ENCODE results near the gene OR2H2.

OR2H2 gene

GRCh38 chr6:29591677-29592076 lies 6.8 kb downstream of the OR2H2 start:
- no peak for TF ChIP-seq TCF12 (IDR thresholded peaks at IDR 0.05; ENCODE audit: low read depth)
- no peak for TF ChIP-seq CEBPB (IDR thresholded peaks at IDR 0.05)
- no peak for TF ChIP-seq CREB1 (IDR thresholded peaks at IDR 0.05; ENCODE audit: low read depth)
- TF ChIP-seq ZBTB7A (IDR thresholded peaks at IDR 0.05; ENCODE audit: low read depth): no peak
- no peak for TF ChIP-seq EP300 (IDR thresholded peaks at IDR 0.05; ENCODE audit: borderline replicate concordance)
- TF ChIP-seq TAF1 (IDR thresholded peaks at IDR 0.05; ENCODE audit: low read depth): no peak
- TF ChIP-seq NFIC (IDR thresholded peaks at IDR 0.05): no peak

GRCh38 chr6:29593199-29593855 lies 8.4 kb downstream of the OR2H2 start:
- TF ChIP-seq YY1 (IDR thresholded peaks at IDR 0.05; ENCODE audit: low read depth): no peak
- TF ChIP-seq NFIC (IDR thresholded peaks at IDR 0.05): 0 out of 2 replicates have a peak, but pooled peaks have one; percentile 21

- no peak for TF ChIP-seq CEBPB (IDR thresholded peaks at IDR 0.05)
- no peak for TF ChIP-seq NFIC (IDR thresholded peaks at IDR 0.05)
- TF ChIP-seq RAD21 (IDR thresholded peaks at IDR 0.05; ENCODE audit: low read depth): no peak
- no peak for TF ChIP-seq TCF12 (IDR thresholded peaks at IDR 0.05; ENCODE audit: low read depth)
- no peak for TF ChIP-seq EP300 (IDR thresholded peaks at IDR 0.05; ENCODE audit: borderline replicate concordance)
- TF ChIP-seq ZBTB7A (IDR thresholded peaks at IDR 0.05; ENCODE audit: low read depth): no peak
- no peak for TF ChIP-seq YY1 (IDR thresholded peaks at IDR 0.05; ENCODE audit: low read depth)
- TF ChIP-seq REST (IDR thresholded peaks at IDR 0.05; ENCODE audit: low read depth): no peak
- no peak for TF ChIP-seq TEAD4 (IDR thresholded peaks at IDR 0.05)
- TF ChIP-seq MAX (IDR thresholded peaks at IDR 0.05): no peak
- no peak for TF ChIP-seq FOXM1 (IDR thresholded peaks at IDR 0.05; ENCODE audit: borderline replicate concordance, low read depth)
- TF ChIP-seq CREB1 (IDR thresholded peaks at IDR 0.05; ENCODE audit: low read depth): no peak
- TF ChIP-seq USF1 (IDR thresholded peaks at IDR 0.05): no peak
- no peak for TF ChIP-seq TAF1 (IDR thresholded peaks at IDR 0.05; ENCODE audit: low read depth)
- TF ChIP-seq EGR1 (IDR thresholded peaks at IDR 0.05): no peak
Measured at GRCh38 chr6:29596381-29596900, 11.5 kb downstream of the OR2H2 start.

- TF ChIP-seq EP300 (IDR thresholded peaks at IDR 0.05; ENCODE audit: borderline replicate concordance): no peak
- no peak for TF ChIP-seq REST (IDR thresholded peaks at IDR 0.05; ENCODE audit: low read depth)
- TF ChIP-seq YY1 (IDR thresholded peaks at IDR 0.05; ENCODE audit: low read depth): no peak
- no peak for TF ChIP-seq EGR1 (IDR thresholded peaks at IDR 0.05)
- TF ChIP-seq NFIC (IDR thresholded peaks at IDR 0.05): no peak
Measured at GRCh38 chr6:29597184-29597583, 12.3 kb downstream of the OR2H2 start.

- TF ChIP-seq USF1 (IDR thresholded peaks at IDR 0.05) (no peak), REST (IDR thresholded peaks at IDR 0.05; ENCODE audit: low read depth) (no peak), CEBPB (IDR thresholded peaks at IDR 0.05) (no peak), RAD21 (IDR thresholded peaks at IDR 0.05; ENCODE audit: low read depth) (no peak), FOXM1 (IDR thresholded peaks at IDR 0.05; ENCODE audit: borderline replicate concordance, low read depth) (no peak), ZBTB7A (IDR thresholded peaks at IDR 0.05; ENCODE audit: low read depth) (no peak), TAF1 (IDR thresholded peaks at IDR 0.05; ENCODE audit: low read depth) (no peak), YY1 (IDR thresholded peaks at IDR 0.05; ENCODE audit: low read depth) (no peak), MAX (IDR thresholded peaks at IDR 0.05) (no peak), TCF12 (IDR thresholded peaks at IDR 0.05; ENCODE audit: low read depth) (no peak), EGR1 (IDR thresholded peaks at IDR 0.05) (no peak)
Measured at GRCh38 chr6:29598172-29598747, 13.3 kb downstream of the OR2H2 start.
